ENCODE results near the gene C6. TPM values are rescaled to one million over a fixed set of nuclear protein-coding genes. Genes with fewer than 3 reads are reported as not detected.
"Not testable (repeated sequence)": the region's sequence is repeated elsewhere in the genome, so short reads cannot be mapped to it uniquely, and the experiment has no call there.

C6 gene
- polyA plus RNA-seq, 1 donor, result 3.6 TPM

GRCh38 chr5:41200506-41200905, 12.8 kb downstream of the C6 start:
- no peak for DNase-seq

- no peak for DNase-seq
These were observed 13.7 kb downstream of the C6 start for GRCh38 chr5:41199660-41200059.

GRCh38 chr5:41196197-41196596, 17.1 kb downstream of the C6 start:
- DNase-seq, result no peak

DNA sequence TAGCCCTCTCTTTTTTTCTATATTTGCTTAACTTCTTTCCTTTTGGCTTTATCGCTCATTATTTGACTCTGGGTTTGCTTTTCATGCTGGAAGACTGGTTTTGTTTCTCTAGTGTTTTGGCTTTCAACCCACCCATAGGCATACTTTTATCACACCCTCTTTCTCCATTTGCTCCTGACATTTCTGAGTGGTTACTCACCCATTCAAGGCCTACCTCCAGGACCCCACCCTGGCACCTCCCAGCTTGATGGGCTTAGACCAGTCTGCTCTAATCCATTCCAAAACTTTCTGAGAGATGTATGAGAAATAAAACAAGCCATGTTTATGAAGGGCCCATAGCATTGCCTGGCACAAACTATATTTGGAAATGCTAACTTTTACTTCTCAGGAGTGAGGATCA, 18.1 kb downstream of the C6 start:
- DNase-seq, result no peak

DNA sequence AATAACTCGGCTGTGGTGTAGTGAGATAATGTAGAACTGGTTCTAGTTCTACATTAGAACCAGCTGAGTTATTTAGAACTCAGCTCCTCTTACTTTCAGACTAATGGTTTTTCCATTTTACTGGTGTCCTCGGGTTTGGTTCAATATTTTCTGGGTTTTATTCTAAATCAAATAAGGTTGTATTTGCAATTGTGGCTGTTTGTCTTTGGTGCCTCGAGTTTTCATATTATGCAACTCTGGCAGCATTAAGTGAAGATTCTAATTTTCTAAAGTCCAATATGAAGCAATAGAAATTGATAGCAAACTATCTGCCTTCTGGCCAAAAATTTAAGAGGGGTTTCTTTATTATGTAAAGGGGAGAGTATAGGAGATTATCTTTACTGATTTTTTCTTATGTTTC, 19.0 kb downstream of the C6 start:
- DNase-seq, result no peak

DNA sequence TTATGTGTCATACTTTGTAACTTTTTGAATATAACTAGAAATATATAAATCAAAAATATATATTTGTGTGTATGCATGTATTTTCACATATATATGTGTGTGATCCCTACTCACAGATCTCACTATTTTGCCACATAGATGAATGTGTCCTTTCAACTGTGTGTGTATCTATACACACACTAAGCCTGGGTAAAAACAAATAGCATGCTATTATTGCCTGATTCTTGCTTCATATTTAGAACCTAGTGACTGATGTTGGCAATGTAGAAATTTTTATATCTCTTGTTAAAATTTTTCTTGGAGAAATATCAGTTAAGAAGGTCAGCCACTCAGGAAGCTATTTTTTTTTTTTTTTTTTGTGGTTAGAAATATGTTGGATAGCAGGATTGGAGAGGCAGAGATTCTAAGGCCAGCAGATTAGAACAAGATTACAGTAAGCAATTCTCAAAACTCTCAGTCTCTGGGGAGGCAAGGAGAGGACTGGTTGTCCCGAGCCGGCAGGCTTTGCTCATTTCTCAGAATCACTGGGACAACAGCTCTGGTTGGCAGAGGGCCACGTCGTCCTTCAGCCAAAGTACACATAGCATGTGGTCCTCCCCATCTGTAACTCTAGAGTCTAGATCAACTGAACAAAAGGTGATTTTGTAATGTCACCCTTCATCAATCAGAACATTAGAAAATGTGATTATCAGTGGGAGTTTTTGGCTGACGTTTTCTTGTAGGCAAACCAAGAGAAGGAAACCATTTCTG, 19.7 kb downstream of the C6 start:
- peak; percentile 71 for DNase-seq

GRCh38 chr5:41191249-41191648, 22.1 kb downstream of the C6 start:
- DNase-seq, result no peak

- no peak for DNase-seq
These were observed 27.2 kb downstream of the C6 start for GRCh38 chr5:41186143-41186542.

DNA sequence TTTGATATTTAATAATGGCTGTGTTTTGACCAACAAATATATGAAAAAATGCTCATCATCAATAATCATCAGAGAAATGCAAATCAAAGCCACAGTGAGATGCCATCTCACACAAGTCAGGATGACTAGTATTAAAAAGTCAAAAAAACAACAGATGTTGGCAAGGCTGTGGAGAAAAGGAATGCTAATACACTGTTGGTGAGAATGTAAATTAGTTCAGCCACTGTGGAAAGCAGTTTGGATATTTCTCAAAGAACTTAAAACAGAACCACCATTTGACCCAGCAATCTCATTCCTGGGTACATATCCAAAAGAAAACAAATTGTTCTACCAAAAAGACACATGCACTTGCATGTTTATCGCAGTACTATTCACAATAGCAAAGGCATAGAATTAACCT, 30.0 kb downstream of the C6 start:
- not testable (repeated sequence) for DNase-seq

DNA sequence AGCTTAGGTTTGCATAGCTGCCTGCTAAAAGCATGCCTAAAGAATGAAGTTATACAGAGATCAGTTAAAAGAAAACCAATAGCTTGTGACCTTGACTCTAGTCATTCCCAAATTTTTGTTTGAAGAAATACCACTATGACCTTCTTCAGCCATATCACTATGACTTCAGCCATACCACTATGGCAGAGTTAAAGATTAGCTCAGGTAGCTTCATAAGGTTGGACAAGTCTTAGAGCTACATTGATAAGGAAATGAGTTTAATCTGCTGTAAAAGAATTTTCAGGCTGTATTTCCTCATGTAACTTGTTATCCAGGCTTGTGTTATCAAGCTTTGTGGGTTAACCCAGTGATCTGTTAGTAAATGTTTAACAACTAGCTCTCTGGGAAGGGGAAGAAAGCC, 30.7 kb downstream of the C6 start:
- DNase-seq, result no peak

GRCh38 chr5:41181691-41182564, 31.4 kb downstream of the C6 start:
- no peak for DNase-seq

GRCh38 chr5:41176952-41177351, 36.4 kb downstream of the C6 start:
- DNase-seq, result no peak

GRCh38 chr5:41172012-41172411, 41.3 kb downstream of the C6 start:
- no peak for DNase-seq

- DNase-seq, result no peak
These were observed 52.1 kb downstream of the C6 start for GRCh38 chr5:41161271-41161670.

DNA sequence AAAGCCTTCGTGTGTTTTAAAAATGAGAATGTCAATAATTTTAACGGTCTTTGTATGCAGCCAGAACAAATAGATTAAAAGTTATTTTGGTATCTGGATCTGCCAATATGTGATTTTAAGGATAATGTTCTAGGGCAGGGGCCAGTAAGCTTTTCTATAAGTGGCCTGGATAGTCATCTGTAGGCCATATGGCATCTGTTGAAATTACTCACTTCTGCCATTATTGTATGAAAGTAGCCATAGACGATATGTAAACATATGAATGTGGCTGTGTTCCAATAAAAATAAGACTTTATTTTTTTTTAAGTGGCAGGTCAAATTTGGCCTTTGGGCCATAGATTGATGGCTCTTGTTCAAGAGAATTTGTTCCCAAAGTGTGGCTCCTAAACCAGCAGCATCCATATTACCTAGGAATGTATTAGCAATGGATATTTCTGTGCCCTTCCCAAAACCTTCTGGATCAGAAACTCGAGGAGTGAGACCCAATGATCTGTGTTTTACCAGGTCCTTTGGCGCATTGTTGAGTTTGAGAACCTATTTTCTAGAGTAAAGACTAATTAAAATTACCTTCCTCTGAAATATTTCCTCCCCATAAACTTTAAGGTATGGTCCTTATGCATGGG, 55.9 kb downstream of the C6 start:
- DNase-seq, result no peak

DNA sequence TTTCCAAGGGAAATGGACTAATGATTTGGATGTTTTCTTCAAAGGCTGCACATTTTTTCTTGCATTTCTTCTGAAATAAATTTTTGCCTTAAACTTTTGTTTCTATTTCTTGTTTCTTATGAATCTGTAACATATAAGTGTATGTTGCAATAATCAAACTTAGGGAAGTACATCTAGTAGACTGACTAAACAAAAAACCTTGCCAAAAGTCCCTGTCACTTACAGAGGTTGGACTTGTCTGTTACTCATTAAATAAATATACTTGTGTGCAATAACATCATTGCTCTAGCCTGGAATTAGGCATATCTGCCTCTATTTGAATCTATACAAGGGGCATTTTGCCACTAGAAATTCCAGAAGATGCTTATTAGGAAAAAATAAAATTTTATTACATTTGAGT, 56.6 kb downstream of the C6 start:
- no peak for DNase-seq

- no peak for DNase-seq
These were observed 58.8 kb downstream of the C6 start for GRCh38 chr5:41154491-41154890.

DNA sequence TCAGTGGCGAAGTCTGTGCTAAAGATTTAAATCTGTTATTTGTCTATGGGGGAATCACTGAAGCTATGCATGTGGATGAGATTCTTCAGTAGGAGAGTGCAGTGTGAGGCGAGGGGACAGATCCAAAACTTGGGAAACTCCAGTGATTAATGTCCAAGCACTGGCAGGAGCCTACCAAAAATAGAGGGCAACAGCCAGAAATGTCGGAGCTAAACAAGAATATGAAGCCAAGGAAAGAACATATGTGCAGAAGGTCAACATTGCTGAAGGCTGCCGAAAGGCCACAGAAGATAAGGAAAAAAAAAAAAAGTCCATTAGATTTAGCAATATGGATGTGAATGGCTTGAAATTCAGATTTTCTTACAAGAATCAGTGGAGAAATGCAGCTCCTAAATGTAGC, 61.8 kb downstream of the C6 start:
- no peak for DNase-seq

DNA sequence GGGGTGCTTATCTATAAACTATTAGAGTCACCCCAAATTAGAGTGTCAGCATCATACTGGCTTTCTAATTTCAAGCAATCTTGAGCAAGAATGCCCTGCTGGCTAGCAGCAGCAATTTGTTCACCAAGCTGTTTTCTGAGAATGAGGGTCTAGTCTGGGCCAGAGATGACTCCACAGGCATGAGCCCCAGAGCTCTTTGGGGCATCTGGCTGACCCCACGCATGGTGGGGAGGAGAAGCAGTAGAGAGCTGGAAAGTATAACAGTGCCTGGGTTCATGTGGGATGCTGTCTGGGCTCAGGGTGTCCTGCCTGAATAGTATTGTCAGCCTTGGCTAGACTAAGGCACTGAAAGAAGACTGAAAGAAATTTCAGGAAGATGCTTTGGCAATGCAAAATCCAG, 64.9 kb downstream of the C6 start:
- DNase-seq, result no peak

- no peak for DNase-seq
These were observed 68.0 kb downstream of the C6 start for GRCh38 chr5:41145306-41145705.

DNA sequence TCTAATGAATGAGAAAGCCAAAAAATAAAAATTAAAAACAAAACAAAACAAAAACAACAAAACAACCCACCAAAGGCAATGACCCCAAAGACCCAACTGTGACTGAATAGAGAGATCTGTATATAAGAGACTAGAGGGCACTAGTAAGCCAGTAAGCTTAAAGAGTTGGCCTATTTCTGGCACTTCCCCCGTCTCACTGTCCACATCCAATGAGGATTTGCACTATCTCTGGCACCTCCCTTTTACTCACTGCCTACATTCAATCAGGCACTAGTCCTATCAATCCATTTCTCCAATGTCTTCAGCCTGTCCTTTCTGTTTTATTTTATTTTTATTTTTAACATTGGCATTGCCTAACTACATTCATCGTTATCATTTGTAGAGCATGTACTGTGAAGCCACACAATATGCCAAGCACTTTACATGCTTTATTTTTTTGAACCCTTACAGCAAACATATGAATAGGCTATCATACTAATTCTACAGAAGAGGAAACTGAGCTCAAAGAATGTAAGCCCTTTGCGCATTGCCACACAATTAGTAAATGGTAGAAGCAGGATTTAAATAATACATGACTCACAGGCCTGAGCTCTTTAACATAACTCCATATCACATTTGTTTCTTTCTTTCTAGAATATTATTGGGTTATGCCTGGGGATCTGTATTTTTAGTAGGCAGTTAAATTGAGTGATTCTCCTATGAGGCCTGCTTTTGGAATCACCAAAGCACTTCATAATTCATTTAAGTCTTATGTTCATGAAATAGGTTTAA, 70.0 kb downstream of the C6 start:
- no peak for DNase-seq

DNA sequence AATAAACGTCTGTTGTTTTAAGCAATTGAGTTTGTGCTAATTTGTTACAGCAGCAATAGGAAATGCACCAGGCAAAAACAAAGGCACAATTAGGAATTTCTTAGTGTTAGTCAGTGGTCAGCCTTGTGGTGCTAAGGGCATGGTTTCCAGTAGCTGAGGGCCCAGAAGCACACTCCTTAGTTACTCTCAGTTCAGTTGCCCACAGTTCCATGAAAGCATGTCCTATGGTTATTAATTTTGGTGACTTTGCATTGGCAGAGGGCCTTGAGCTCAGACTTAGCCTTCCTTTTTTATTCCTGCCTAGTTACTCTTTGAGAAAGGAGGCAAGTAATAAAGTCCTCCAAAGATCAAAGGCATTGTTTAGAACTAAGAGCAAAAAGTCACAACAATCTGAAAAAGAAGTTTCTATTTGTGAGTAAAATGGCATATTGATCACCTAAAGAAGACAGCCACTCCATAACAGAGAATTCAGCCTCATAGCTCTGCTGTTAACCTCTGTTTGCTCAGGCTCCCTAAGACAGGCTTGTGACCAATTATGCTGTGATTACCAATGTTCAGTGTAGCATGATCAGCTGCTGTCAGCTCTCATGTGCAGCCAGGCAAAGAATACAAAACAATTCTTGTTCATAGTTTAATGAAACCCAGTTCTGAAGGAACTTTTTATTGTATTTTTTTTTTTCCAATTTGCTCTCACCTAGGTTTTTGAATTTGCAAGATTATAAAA, 85.2 kb downstream of the C6 start:
- no peak for DNase-seq
